H1 (cell line): ENCODE data around the gene ABCG8. TPM values are rescaled to one million over a fixed set of nuclear protein-coding genes. Genes with fewer than 3 reads are reported as not detected.

Experiments
- CTCF ChIA-PET: fragments of 300-600 bp; sonication (Branson Sonifier 250); formaldehyde crosslinking; loops from one replicate; lab custom pipeline; 2021; ENCODE audit not compliant: partially characterized antibody; lab: Charles Lee
- POLR2A ChIA-PET: fragments of 300-600 bp; sonication (Branson Sonifier 250); formaldehyde crosslinking; loops from one replicate; lab custom pipeline; 2021; ENCODE audit warnings: inconsistent platforms; ENCODE audit not compliant: partially characterized antibody; lab: Charles Lee
- DNase-seq, 2 experiments: peaks; one replicate each; pipeline versions ENCODE4 v3.0.0 to v3.0.0-alpha.2; 2010 to 2022; ENCODE audit warnings: low spot score in 2 of 2, low read depth in 1 of 2, mixed read lengths in 1 of 2
- FAIRE-seq: peaks from 2 replicates; lab custom pipeline; 2011; peaks lifted over from hg19 to GRCh38; lab: Jason Lieb, UNC
- H2AFZ ChIP-seq: 2 replicates; pipeline ENCODE4 v1.8.1; 2012; ENCODE audit warnings: low read length, inconsistent platforms
- H2AK5ac ChIP-seq: 2 replicates; pipeline ENCODE4 v1.6.1; 2013; ENCODE audit warnings: low read depth, low read length
- H2BK120ac ChIP-seq: replicated peaks from 2 replicates; pipeline ENCODE3; 2013; ENCODE audit warnings: low read depth, low read length, inconsistent platforms
- H2BK12ac ChIP-seq: 2 replicates; pipeline ENCODE4 v1.6.1; 2013; ENCODE audit warnings: low read depth, low read length
- H2BK15ac ChIP-seq: 2 replicates; pipeline ENCODE4 v1.6.1; 2013; ENCODE audit warnings: low read length
- H2BK20ac ChIP-seq: 2 replicates; pipeline ENCODE4 v1.6.1; 2013; ENCODE audit warnings: low read length
- H2BK5ac ChIP-seq: 2 replicates; pipeline ENCODE4 v1.6.1; 2013; ENCODE audit warnings: low read depth, low read length
- H3K14ac ChIP-seq: 2 replicates; pipeline ENCODE4 v1.6.1; 2013; ENCODE audit warnings: inconsistent platforms; ENCODE audit not compliant: insufficient read length
- H3K18ac ChIP-seq: 2 replicates; pipeline ENCODE4 v1.6.1; 2013; ENCODE audit warnings: low read length; ENCODE audit errors: extremely low read depth
- H3K23ac ChIP-seq: 2 replicates; pipeline ENCODE4 v1.6.1; 2013; ENCODE audit warnings: inconsistent platforms; ENCODE audit not compliant: insufficient read length
- H3K23me2 ChIP-seq: 2 replicates; pipeline ENCODE4 v1.6.1; 2013; ENCODE audit warnings: low read depth, low read length
- H3K27ac ChIP-seq: 2 replicates; pipeline ENCODE4 v1.6.1; 2011; ENCODE audit warnings: low read depth, low read length, inconsistent platforms
- H3K27me3 ChIP-seq, 4 experiments: replicated peaks in 1 of 4; 1 replicate in 1 of 4; 2 replicates in 3 of 4; pipeline versions ENCODE4 v1.6.1 to v1.8.1; 2011 to 2013; ENCODE audit warnings: low read length in 3 of 4, mild to moderate bottlenecking in 3 of 4, inconsistent platforms in 2 of 4, mixed read lengths in 2 of 4, moderate library complexity in 1 of 4; ENCODE audit not compliant: control insufficient read depth in 3 of 4, insufficient read depth in 3 of 4; ENCODE audit errors: extremely low read depth in 1 of 4
- H3K36me3 ChIP-seq, 4 experiments: 2 replicates each; pipeline versions ENCODE4 v1.6.1 to v1.8.1; 2011 to 2013; ENCODE audit warnings: mild to moderate bottlenecking in 4 of 4, low read length in 3 of 4, moderate library complexity in 2 of 4, control low read depth in 1 of 4, inconsistent platforms in 1 of 4; ENCODE audit not compliant: insufficient read depth in 4 of 4, control insufficient read depth in 2 of 4
- H3K4ac ChIP-seq: replicated peaks from 2 replicates; pipeline ENCODE3; 2013; ENCODE audit warnings: low read length, low read depth, mixed read lengths, inconsistent platforms; ENCODE audit not compliant: insufficient read length
- H3K4me1 ChIP-seq, 4 experiments: replicated peaks in 1 of 4; 1 replicate in 1 of 4; 2 replicates in 3 of 4; pipeline versions ENCODE4 v1.6.1 to v1.8.1; 2011 to 2013; ENCODE audit warnings: low read length in 3 of 4, inconsistent platforms in 2 of 4, mixed read lengths in 1 of 4; ENCODE audit not compliant: insufficient read depth in 4 of 4, control insufficient read depth in 3 of 4
- H3K4me2 ChIP-seq, 2 experiments: 2 replicates each; pipeline versions ENCODE4 v1.6.1 to v1.8.1; 2011 to 2013; ENCODE audit warnings: low read depth in 2 of 2, low read length in 2 of 2, control low read depth in 1 of 2, inconsistent platforms in 1 of 2, mild to moderate bottlenecking in 1 of 2; ENCODE audit not compliant: insufficient read depth in 1 of 2
- H3K4me3 ChIP-seq, 4 experiments: fragments of 200-600, 300-600 bp in 1 of 4; sonication (generic), shearing (Covaris generic), sonication (Bioruptor Twin) in 1 of 4; 2 replicates each; pipeline versions ENCODE4 v1.5.1 to v1.8.1; 2011 to 2016; ENCODE audit warnings: low read length in 4 of 4, low read depth in 3 of 4, control low read depth in 2 of 4, inconsistent platforms in 2 of 4, mild to moderate bottlenecking in 2 of 4, mixed read lengths in 1 of 4, moderate library complexity in 1 of 4; ENCODE audit not compliant: insufficient read depth in 2 of 4; ENCODE audit errors: extremely low read depth in 1 of 4
- H3K56ac ChIP-seq: replicated peaks from 2 replicates; pipeline ENCODE3; 2013; ENCODE audit warnings: low read depth, mild to moderate bottlenecking, mixed read lengths, low read length, inconsistent platforms; ENCODE audit not compliant: insufficient read length
- H3K79me1 ChIP-seq: 2 replicates; pipeline ENCODE4 v1.6.1; 2013; ENCODE audit warnings: low read depth, low read length, control low read depth
- H3K79me2 ChIP-seq, 2 experiments: 2 replicates each; pipeline versions ENCODE4 v1.6.1 to v1.8.1; 2012 to 2013; ENCODE audit warnings: low read length in 2 of 2, mild to moderate bottlenecking in 2 of 2, inconsistent platforms in 1 of 2; ENCODE audit not compliant: insufficient read depth in 2 of 2, control insufficient read depth in 1 of 2
- H3K9ac ChIP-seq, 4 experiments: replicated peaks in 1 of 4; 1 replicate in 1 of 4; 2 replicates in 3 of 4; pipeline versions ENCODE4 v1.6.1 to v1.8.1; 2011 to 2013; ENCODE audit warnings: low read depth in 3 of 4, low read length in 3 of 4, control low read depth in 2 of 4, mild to moderate bottlenecking in 2 of 4, moderate library complexity in 2 of 4, inconsistent platforms in 1 of 4; ENCODE audit errors: extremely low read depth in 1 of 4
- H3K9me3 ChIP-seq, 2 experiments: 2 replicates each; pipeline versions ENCODE4 v1.6.1 to v1.8.1; 2012 to 2013; ENCODE audit warnings: mild to moderate bottlenecking in 2 of 2, moderate library complexity in 2 of 2, control low read depth in 1 of 2, inconsistent platforms in 1 of 2, low read depth in 1 of 2, low read length in 1 of 2, mixed read lengths in 1 of 2; ENCODE audit not compliant: insufficient read depth in 2 of 2
- H4K20me1 ChIP-seq, 2 experiments: replicated peaks in 1 of 2; 2 replicates each; pipeline versions ENCODE3 to v1.8.1; 2011 to 2013; ENCODE audit warnings: inconsistent platforms in 2 of 2, low read length in 2 of 2, mild to moderate bottlenecking in 1 of 2; ENCODE audit not compliant: insufficient read depth in 2 of 2, control insufficient read depth in 1 of 2
- H4K5ac ChIP-seq: 2 replicates; pipeline ENCODE4 v1.6.1; 2013; ENCODE audit warnings: low read length, low read depth, mixed read lengths, inconsistent platforms; ENCODE audit not compliant: insufficient read length
- H4K8ac ChIP-seq: 2 replicates; pipeline ENCODE4 v1.8.0; 2013; ENCODE audit warnings: mild to moderate bottlenecking, moderate library complexity, low read length, inconsistent platforms; ENCODE audit not compliant: insufficient read depth; ENCODE audit errors: extremely low read depth
- H4K91ac ChIP-seq: replicated peaks from 2 replicates; pipeline ENCODE3; 2013; ENCODE audit warnings: low read length, mixed read lengths, inconsistent platforms; ENCODE audit not compliant: insufficient read length
- BCL11A ChIP-seq, 2 experiments: IDR thresholded peaks; one replicate each; pipeline ENCODE4 v1.6.1; 2011; ENCODE audit warnings: low read depth in 2 of 2, low read length in 2 of 2, mild to moderate bottlenecking in 2 of 2
- CBX5 ChIP-seq: fragments of 300-800, 300-1000 bp; sonication (generic); IDR thresholded peaks from 2 replicates; pipeline ENCODE4 v1.7.1; 2016; ENCODE audit warnings: antibody characterized with exemption, low read length, low read depth
- FOSL1 ChIP-seq: IDR thresholded peaks from 2 replicates; pipeline ENCODE4 v1.6.1; 2011; ENCODE audit warnings: mild to moderate bottlenecking, low read depth, low read length, moderate library complexity; ENCODE audit not compliant: insufficient read depth
- GTF2F1 ChIP-seq: IDR thresholded peaks from 2 replicates; pipeline ENCODE4 v1.6.1; 2012; ENCODE audit warnings: low read depth, low read length, improper control_type of control experiment, borderline replicate concordance
- JUND ChIP-seq: IDR thresholded peaks from 2 replicates; pipeline ENCODE4 v1.6.1; 2011; ENCODE audit warnings: mild to moderate bottlenecking, improper control_type of control experiment, low read length
- KDM1A ChIP-seq: fragments of 200-600, 300-600 bp; sonication (generic); IDR thresholded peaks from 2 replicates; pipeline ENCODE4 v1.7.1; 2016; ENCODE audit warnings: mild to moderate bottlenecking, low read length, borderline replicate concordance
- NRF1 ChIP-seq: IDR thresholded peaks from 2 replicates; pipeline ENCODE4 v1.6.1; 2011; ENCODE audit warnings: mild to moderate bottlenecking, low read depth, low read length, improper control_type of control experiment
- RFX5 ChIP-seq: IDR thresholded peaks from 2 replicates; pipeline ENCODE4 v1.6.1; 2011; ENCODE audit warnings: low read depth, low read length, improper control_type of control experiment, borderline replicate concordance
- RXRA ChIP-seq: IDR thresholded peaks from 2 replicates; pipeline ENCODE4 v1.6.1; 2011; ENCODE audit warnings: low read depth, mild to moderate bottlenecking, low read length, moderate library complexity; ENCODE audit not compliant: insufficient read depth
- SIN3A ChIP-seq, 2 experiments: IDR thresholded peaks in 1 of 2; conservative IDR thresholded peaks in 1 of 2; 2 replicates each; pipeline ENCODE4 v1.6.1; 2011 to 2012; ENCODE audit warnings: low read length in 2 of 2, improper control_type of control experiment in 1 of 2, low read depth in 1 of 2, mild to moderate bottlenecking in 1 of 2
- SIRT6 ChIP-seq: IDR thresholded peaks from one replicate; pipeline ENCODE4 v1.7.1; 2012; ENCODE audit warnings: low read length, inconsistent platforms
- TAF7 ChIP-seq: optimal IDR thresholded peaks from 2 replicates; pipeline ENCODE3; 2011; ENCODE audit warnings: low read depth, mild to moderate bottlenecking, inconsistent platforms, low read length, moderate library complexity, borderline replicate concordance
- TCF12 ChIP-seq: IDR thresholded peaks from 2 replicates; pipeline ENCODE4 v1.6.1; 2011; ENCODE audit warnings: low read depth, mild to moderate bottlenecking, low read length
- USF2 ChIP-seq: IDR thresholded peaks from 2 replicates; pipeline ENCODE4 v1.6.1; 2011; ENCODE audit warnings: low read length, improper control_type of control experiment
- WGBS, 2 experiments: shearing (Covaris generic) in 1 of 2; methylation state at CpG; one replicate each; pipeline versions ENCODE4 v1.1.6 to v1.1.7; 2013 to 2015; ENCODE audit warnings: low lambda C conversion rate in 2 of 2, mixed read lengths in 2 of 2, inconsistent platforms in 1 of 2, low coverage in 1 of 2, missing lambda C conversion rate in 1 of 2; ENCODE audit not compliant: insufficient replicate concordance in 2 of 2, insufficient coverage in 1 of 2, insufficient read length in 1 of 2; ENCODE audit errors: extremely low coverage in 1 of 2, missing lambda C conversion rate in 1 of 2; 5-methylcytosine and 5-hydroxymethylcytosine counted together
- polyA plus RNA-seq, 7 experiments: library from polyadenylated mRNA; depleted of rRNA in 3 of 7; stranded (reverse) in 5 of 7; unstranded in 2 of 7; fragments of >200 nt in 5 of 7; fragments of 200-250 nt in 2 of 7; gene quantifications; 1 replicate in 5 of 7; 2 replicates in 1 of 7; 4 replicates in 1 of 7; pipeline versions ENCODE4 v1.2.1 to v1.2.3, GENCODE V29; 2011 to 2013; ENCODE audit warnings: missing spikeins in 2 of 7, mixed read lengths in 2 of 7
- total RNA-seq: library from RNA; stranded (reverse); fragmentation: NEBNext Ultra II Directional; extraction: Animal tissue kit (Norgen Biotek cat#: 25700); gene quantifications from 2 replicates; pipeline ENCODE4 v1.2.1, GENCODE V29; 2021

The ABCG8 gene
- total and polyA plus RNA-seq, 2 of the 8 experiments (the other 6 are each of a cell fraction or from before 2014, with no cell fraction given), result not detected

GRCh38 chr2:43924463-43924862, 85.7 kb downstream of the ABCG8 start:
- ChIA-PET POLR2A (no interaction called here), CTCF (interaction anchor here (1.6 to 2.5 kb wide), 2 partner anchors 47 to 424 kb away, joined by 3 to 5 read pairs; no protein-coding TSS in a partner anchor)
- Histone ChIP-seq H3K56ac (no peak overlapping the region), H3K27ac (no peak overlapping the region), H3K36me3 (peaks cover 2 to 87% (median 39%) of the 10 kb centered on the region in 4 experiments; a peak in 7 of 8 replicates), H3K4me2 (no peak overlapping the region), H3K79me1 (no peaks in the 10 kb centered on the region), H3K18ac (no peak overlapping the region), H4K20me1 (no peaks in the 10 kb centered on the region), H2AK5ac (no peak overlapping the region), H3K9me3 (no peaks in the 10 kb centered on the region), H2BK15ac (no peak overlapping the region), H2BK12ac (no peak overlapping the region), H3K14ac (no peak overlapping the region), H4K8ac (no peak overlapping the region), H4K5ac (no peak overlapping the region), H3K4me1 (no peaks in the 10 kb centered on the region), H2BK20ac (no peak overlapping the region), H3K4me3 (no peak overlapping the region), H2BK120ac (no peak overlapping the region), H3K23ac (no peak overlapping the region), H2BK5ac (no peak overlapping the region), H3K9ac (no peak overlapping the region), H3K4ac (no peak overlapping the region), H4K91ac (no peak overlapping the region), H2AFZ (no peak overlapping the region), H3K23me2 (no peaks in the 10 kb centered on the region), H3K79me2 (no peaks in the 10 kb centered on the region), H3K27me3 (no peaks in the 10 kb centered on the region)
- no peak for FAIRE-seq
- TF ChIP-seq TCF12, result no peak
- no peak for TF ChIP-seq SIN3A (conservative IDR thresholded peaks at IDR 0.05 in 1 of 2, IDR thresholded peaks at IDR 0.05 in 1 of 2; ENCODE audit: low read depth in 1 of 2, low read length in 2 of 2)
- TF ChIP-seq JUND, result no peak
- TF ChIP-seq SIRT6, result no peak
- no peak for TF ChIP-seq GTF2F1
- TF ChIP-seq FOSL1, result no peak
- no peak for TF ChIP-seq NRF1
- TF ChIP-seq RXRA, result no peak
- TF ChIP-seq CBX5, result no peak
- no peak for TF ChIP-seq RFX5
- no peak for TF ChIP-seq USF2
- no peak for TF ChIP-seq TAF7
- no peak for TF ChIP-seq BCL11A (IDR thresholded peaks at IDR 0.05; ENCODE audit: low read depth in 2 of 2, low read length in 2 of 2)
- no peak for TF ChIP-seq KDM1A
- 80% methylated on average over 2 of the region's 2 CpGs; no CpG with 5 or more reads in 1 of the 2 experiments for WGBS, 2 experiments
- no peak for DNase-seq
